Neural crest cell (in vitro differentiated cells): ENCODE results near the gene CPPED1. TPM values are rescaled to one million over a fixed set of nuclear protein-coding genes. Genes with fewer than 3 reads are reported as not detected.
"Not testable (repeated sequence)": the region's sequence is repeated elsewhere in the genome, so short reads cannot be mapped to it uniquely, and the experiment has no call there.

Experiments used
- DNase-seq: peaks from one replicate; pipeline ENCODE4 v3.0.0; 2021; ENCODE audit warnings: low read depth, mixed read lengths, low spot score
- H3K27ac Mint-ChIP-seq: one replicate; pipeline ENCODE4 v1.8.0; 2021; ENCODE audit warnings: mild to moderate bottlenecking, mixed read lengths; ENCODE audit not compliant: unreplicated experiment
- H3K27me3 Mint-ChIP-seq: 2 replicates; pipeline ENCODE4 v1.8.0; 2021; ENCODE audit warnings: low read depth, mild to moderate bottlenecking, mixed read lengths
- H3K36me3 Mint-ChIP-seq: 2 replicates; pipeline ENCODE4 v1.8.0; 2021; ENCODE audit warnings: low read depth, mild to moderate bottlenecking, mixed read lengths
- H3K4me1 Mint-ChIP-seq: 2 replicates; pipeline ENCODE4 v1.8.0; 2021; ENCODE audit warnings: mixed read lengths
- H3K4me3 Mint-ChIP-seq: one replicate; pipeline ENCODE4 v1.8.0; 2021; ENCODE audit warnings: mild to moderate bottlenecking, mixed read lengths
- H3K9me3 Mint-ChIP-seq: 2 replicates; pipeline ENCODE4 v1.8.0; 2021; ENCODE audit warnings: mixed read lengths
- total RNA-seq: library from RNA; stranded (reverse); gene quantifications from 2 replicates; pipeline ENCODE4 v1.2.1, GENCODE V29; 2021
- TF ChIP-seq, protein P1 (sequence below): fragments of 200-600 bp; sonication (generic); conservative IDR thresholded peaks from 2 replicates; pipeline ENCODE4 v1.5.0; 2021; ENCODE audit warnings: antibody characterized with exemption, mild to moderate bottlenecking

CPPED1 gene
- total RNA-seq, 1 donor from 2014 or later = 6.9 TPM

DNA sequence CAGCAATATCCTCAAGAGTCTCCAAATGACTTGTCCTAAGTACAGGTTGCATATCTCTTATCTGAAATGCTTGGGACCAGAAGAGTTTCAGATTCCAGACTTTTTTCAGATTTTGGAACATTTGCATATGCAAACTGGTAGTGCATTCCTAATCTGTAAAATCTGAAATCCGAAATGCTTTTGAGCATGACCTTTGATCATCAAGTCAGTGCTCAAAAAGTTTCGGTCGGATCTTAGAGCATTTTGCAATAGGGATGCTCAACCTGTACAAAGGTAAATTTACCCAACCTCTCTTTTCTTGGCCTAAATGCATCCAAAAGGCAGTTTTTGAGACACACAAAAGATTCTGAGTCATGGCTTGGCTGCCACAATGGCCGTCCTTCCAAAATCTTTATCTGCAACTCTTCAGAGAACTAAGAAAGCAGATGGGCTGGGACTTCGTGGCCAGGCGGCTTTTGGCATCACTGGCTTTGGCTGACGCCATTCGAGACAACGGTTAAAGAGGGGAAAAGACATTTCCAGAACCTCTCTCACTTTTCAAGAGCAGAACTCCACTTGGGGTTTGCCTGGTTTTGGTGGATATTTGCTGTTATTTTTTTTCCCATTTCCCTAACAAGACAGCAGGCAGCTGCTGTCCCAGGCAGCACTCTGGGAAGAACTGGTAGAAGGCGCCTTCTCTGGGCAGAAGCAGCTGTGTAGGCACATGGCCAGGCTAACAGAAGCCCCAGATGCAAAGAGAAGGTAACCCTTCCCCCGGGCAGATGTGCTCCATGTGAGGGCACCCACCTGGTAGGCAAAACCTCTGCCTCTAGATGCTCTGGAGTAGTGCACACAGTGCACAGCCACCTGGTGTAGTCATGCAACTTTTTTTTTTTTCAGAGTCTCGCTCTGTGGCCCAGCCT is 8.9 kb downstream of the CPPED1 start:
- H3K36me3 Mint-ChIP-seq = peaks cover 7% of the 10 kb centered on the region
- no peak overlapping the region for H3K4me3 Mint-ChIP-seq
- H3K4me1 Mint-ChIP-seq = no peaks in the 10 kb centered on the region
- TF ChIP-seq, protein P1, sequence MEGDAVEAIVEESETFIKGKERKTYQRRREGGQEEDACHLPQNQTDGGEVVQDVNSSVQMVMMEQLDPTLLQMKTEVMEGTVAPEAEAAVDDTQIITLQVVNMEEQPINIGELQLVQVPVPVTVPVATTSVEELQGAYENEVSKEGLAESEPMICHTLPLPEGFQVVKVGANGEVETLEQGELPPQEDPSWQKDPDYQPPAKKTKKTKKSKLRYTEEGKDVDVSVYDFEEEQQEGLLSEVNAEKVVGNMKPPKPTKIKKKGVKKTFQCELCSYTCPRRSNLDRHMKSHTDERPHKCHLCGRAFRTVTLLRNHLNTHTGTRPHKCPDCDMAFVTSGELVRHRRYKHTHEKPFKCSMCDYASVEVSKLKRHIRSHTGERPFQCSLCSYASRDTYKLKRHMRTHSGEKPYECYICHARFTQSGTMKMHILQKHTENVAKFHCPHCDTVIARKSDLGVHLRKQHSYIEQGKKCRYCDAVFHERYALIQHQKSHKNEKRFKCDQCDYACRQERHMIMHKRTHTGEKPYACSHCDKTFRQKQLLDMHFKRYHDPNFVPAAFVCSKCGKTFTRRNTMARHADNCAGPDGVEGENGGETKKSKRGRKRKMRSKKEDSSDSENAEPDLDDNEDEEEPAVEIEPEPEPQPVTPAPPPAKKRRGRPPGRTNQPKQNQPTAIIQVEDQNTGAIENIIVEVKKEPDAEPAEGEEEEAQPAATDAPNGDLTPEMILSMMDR = no peak
- no peaks in the 10 kb centered on the region for H3K27me3 Mint-ChIP-seq
- DNase-seq = no peak
- no peak overlapping the region for H3K27ac Mint-ChIP-seq
- H3K9me3 Mint-ChIP-seq = peaks cover 4% of the 10 kb centered on the region

DNA sequence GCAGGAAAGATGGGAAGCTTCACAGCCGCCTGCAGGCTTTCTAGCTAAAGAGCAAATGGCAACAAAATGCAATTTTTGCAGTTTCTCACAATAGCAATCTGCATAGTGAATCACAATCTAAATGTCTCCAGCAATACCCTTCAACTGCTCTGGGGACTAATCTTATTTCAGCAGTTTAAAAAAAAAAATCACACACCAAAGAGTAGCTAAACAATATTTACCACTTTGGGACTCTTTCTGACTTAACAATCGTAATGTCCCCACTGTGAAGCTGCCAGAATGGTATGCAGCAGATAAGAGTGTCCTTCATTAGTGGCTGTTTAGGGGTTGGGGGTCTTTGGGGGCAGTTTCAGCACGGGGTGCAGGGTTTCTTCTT is 9.8 kb downstream of the CPPED1 start:
- DNase-seq = no peak
- H3K9me3 Mint-ChIP-seq = peaks cover 4% of the 10 kb centered on the region
- no peak overlapping the region for H3K27ac Mint-ChIP-seq
- TF ChIP-seq, protein P1 = no peak
- no peaks in the 10 kb centered on the region for H3K4me1 Mint-ChIP-seq
- no peak overlapping the region for H3K4me3 Mint-ChIP-seq
- peaks cover 7% of the 10 kb centered on the region for H3K36me3 Mint-ChIP-seq
- no peaks in the 10 kb centered on the region for H3K27me3 Mint-ChIP-seq

DNA sequence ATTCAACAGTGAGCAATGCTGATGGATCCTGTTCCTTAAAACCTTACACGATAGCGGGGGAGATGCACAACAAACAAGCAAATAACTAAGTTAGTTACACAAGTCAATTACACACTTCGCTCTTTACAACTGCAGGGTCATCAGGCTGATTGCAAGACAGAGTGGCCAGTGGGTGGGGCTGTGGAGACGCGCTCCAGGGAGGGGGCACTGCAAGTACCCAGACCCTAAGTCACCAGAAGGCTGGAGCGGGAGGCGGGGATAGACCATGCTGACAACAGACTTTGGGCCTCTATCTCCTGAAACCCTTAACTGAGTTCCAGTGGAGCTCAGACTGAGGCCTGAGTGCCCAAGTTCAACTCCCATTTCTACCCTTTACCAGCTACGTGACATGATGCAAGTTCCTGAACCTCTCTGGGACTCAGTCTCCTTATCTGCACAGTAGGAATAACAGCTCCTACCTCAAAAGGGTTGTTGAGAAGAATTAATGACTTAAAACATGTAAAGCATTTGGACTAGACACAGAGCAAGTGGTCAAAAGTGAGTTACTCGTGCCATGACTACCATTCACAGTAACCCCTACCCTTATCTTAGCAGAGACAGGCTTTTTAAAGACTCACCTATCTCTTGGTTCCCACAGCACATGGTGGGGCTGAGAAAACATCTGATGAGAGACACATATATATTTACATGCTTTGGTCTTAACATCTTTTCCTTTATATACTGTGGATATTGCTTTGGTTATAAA is 10.4 kb downstream of the CPPED1 start:
- H3K27ac Mint-ChIP-seq = no peak overlapping the region
- no peaks in the 10 kb centered on the region for H3K4me1 Mint-ChIP-seq
- no peak for DNase-seq
- peaks cover 4% of the 10 kb centered on the region for H3K9me3 Mint-ChIP-seq
- H3K36me3 Mint-ChIP-seq = peaks cover 7% of the 10 kb centered on the region
- TF ChIP-seq, protein P1 = no peak
- H3K4me3 Mint-ChIP-seq = no peak overlapping the region
- no peaks in the 10 kb centered on the region for H3K27me3 Mint-ChIP-seq

DNA sequence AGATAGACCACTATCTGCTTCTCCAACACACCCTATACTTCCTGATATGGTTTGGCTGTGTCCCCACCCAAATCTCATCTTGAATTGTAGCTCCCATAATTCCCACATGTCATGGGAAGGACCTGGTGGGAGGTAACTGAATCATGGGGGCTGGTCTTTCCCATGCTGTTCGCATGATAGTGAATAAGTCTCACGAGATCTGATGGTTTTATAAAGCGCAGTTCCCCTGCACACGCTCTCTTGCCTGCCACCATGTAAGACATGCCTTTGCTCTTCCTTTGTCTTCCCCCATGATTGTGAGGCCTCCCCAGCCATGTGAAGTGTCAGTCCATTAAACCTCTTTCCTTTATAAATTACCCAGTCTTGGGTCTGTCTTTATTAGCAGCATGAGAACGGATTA is 11.2 kb downstream of the CPPED1 start:
- H3K9me3 Mint-ChIP-seq, DNase-seq, H3K4me3 Mint-ChIP-seq, H3K4me1 Mint-ChIP-seq, H3K27me3 Mint-ChIP-seq, H3K27ac Mint-ChIP-seq: not testable (repeated sequence)
- H3K36me3 Mint-ChIP-seq = peaks cover 11% of the 10 kb centered on the region

DNA sequence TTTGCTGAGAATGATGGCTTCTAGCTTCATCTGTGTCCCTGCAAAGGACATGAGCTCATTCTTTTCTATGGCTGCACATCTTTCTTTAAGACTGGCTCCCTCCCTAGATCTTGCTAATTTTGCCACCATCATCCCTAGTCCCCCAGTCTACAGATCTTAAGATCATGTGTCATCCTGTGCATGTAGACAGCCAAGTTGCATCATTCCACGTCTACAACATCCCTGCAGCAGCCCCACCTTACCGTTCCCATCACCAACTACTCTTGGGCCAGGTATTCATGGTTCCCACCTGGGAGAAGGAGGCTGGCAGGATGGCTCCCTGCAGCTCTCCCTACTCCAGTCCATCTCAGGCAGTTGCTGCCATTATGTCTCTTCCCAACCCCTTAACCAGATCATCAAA is 12.3 kb downstream of the CPPED1 start:
- TF ChIP-seq, protein P1 = no peak
- H3K27ac Mint-ChIP-seq = no peak overlapping the region
- DNase-seq = no peak
- no peaks in the 10 kb centered on the region for H3K27me3 Mint-ChIP-seq
- H3K4me1 Mint-ChIP-seq = no peaks in the 10 kb centered on the region
- H3K4me3 Mint-ChIP-seq = no peak overlapping the region
- H3K36me3 Mint-ChIP-seq = peaks cover 11% of the 10 kb centered on the region
- peaks cover 4% of the 10 kb centered on the region for H3K9me3 Mint-ChIP-seq

DNA sequence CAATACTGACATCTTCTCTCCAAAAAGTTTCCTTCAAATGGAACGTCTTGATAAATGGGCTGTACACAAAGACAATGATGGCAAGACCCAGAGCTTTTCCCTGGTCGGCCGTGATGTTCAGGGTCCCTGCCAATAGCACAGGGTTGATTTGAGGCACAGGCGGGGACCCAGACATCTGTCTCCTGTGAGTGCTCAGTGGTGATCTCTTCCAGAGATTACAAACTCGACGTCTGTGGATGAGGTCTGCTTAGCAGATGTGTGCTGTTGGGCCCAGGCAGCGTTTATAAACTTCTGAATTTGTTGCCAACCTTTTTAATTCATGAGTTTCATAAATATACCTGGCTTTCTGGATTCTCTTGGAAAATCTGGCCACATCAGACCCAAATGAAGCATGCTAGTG is 14.9 kb downstream of the CPPED1 start:
- H3K27me3 Mint-ChIP-seq = no peaks in the 10 kb centered on the region
- TF ChIP-seq, protein P1 = no peak

More for the DNA sequence above, 14.9 kb downstream of the CPPED1 start:
- Mint-ChIP-seq H3K4me1 (no peaks in the 10 kb centered on the region), H3K36me3 (peaks cover 11% of the 10 kb centered on the region), H3K9me3 (peaks cover 4% of the 10 kb centered on the region), H3K27ac (no peak overlapping the region), H3K4me3 (no peak overlapping the region)
- no peak for DNase-seq
